GM12873 (cell line): ENCODE results near the gene RAB31.

Experiments
- CTCF ChIP-seq: IDR thresholded peaks from 2 replicates; pipeline ENCODE4 v1.5.1; 2012; ENCODE audit warnings: low read depth, mild to moderate bottlenecking, moderate library complexity, low read length, control low read depth; ENCODE audit not compliant: insufficient read depth; ENCODE audit errors: missing control alignments

Gene RAB31

GRCh38 chr18:9790261-9790660 is 82.2 kb downstream of the RAB31 start:
- no peak for TF ChIP-seq CTCF

GRCh38 chr18:9791991-9792390 is 83.9 kb downstream of the RAB31 start:
- TF ChIP-seq CTCF, result no peak

GRCh38 chr18:9792565-9793245 is 84.6 kb downstream of the RAB31 start:
- TF ChIP-seq CTCF, result peak; percentile 85

- TF ChIP-seq CTCF, result no peak
Observed at GRCh38 chr18:9796011-9796410, 87.9 kb downstream of the RAB31 start.

GRCh38 chr18:9796935-9797549 is 88.9 kb downstream of the RAB31 start:
- no peak for TF ChIP-seq CTCF

GRCh38 chr18:9802175-9803062 is 94.3 kb downstream of the RAB31 start:
- TF ChIP-seq CTCF, result no peak
